K562 (cell line): Measurements from ENCODE around the gene DGKB.

ENCODE experiments used
- BCOR ChIP-seq: fragments of 450-650 bp; IDR thresholded peaks from 2 replicates; pipeline ENCODE4 v1.6.1; 2016
- CHD1 ChIP-seq: fragments of 200-600 bp; sonication (generic); IDR thresholded peaks from one replicate; pipeline ENCODE4 v1.6.1; 2012; ENCODE audit warnings: mild to moderate bottlenecking, moderate library complexity, low read length, inconsistent platforms
- DPF2 ChIP-seq: fragments of 450-650 bp; IDR thresholded peaks from 2 replicates; pipeline ENCODE4 v1.6.1; 2016
- EP300 ChIP-seq: IDR thresholded peaks from 2 replicates; pipeline ENCODE4 v1.6.1; 2012; ENCODE audit warnings: low read length, improper control_type of control experiment
- IFI16 ChIP-seq: fragments of 250-450 bp; sonication (Bioruptor Pico); IDR thresholded peaks from 2 replicates; pipeline ENCODE4 v2.1.2; 2022; ENCODE audit warnings: mild to moderate bottlenecking, inconsistent platforms
- PHTF2 ChIP-seq: fragments of 250-450 bp; sonication (Bioruptor Pico); IDR thresholded peaks from 2 replicates; pipeline ENCODE4 v1.5.0; 2021; ENCODE audit warnings: mild to moderate bottlenecking
- YY1 ChIP-seq, 3 experiments: IDR thresholded peaks; 2 replicates each; pipeline ENCODE4 v1.6.1; 2011; ENCODE audit warnings: low read length in 2 of 3, mild to moderate bottlenecking in 2 of 3, moderate library complexity in 2 of 3, borderline replicate concordance in 1 of 3, control low read depth in 1 of 3, low read depth in 1 of 3; ENCODE audit not compliant: insufficient read depth in 3 of 3, insufficient replicate concordance in 2 of 3, control insufficient read depth in 1 of 3, insufficient read length in 1 of 3; ENCODE audit errors: extremely low read depth in 1 of 3
- ZZZ3 ChIP-seq: fragments of 450-650 bp; IDR thresholded peaks from 2 replicates; pipeline ENCODE4 v1.6.1; 2016; ENCODE audit warnings: antibody characterized with exemption, mild to moderate bottlenecking, moderate library complexity
- TF ChIP-seq, protein P1 (sequence below), 2 experiments: fragments of 450-650 bp; formaldehyde crosslinking in 1 of 2; IDR thresholded peaks; 2 replicates each; pipeline versions ENCODE4 v1.4.0 to v1.6.1; 2014 to 2020; ENCODE audit warnings: mild to moderate bottlenecking in 2 of 2, borderline replicate concordance in 1 of 2, low read depth in 1 of 2

- TF ChIP-seq PHTF2 (CRISPR knock-in tag) (no peak), CHD1 (no peak), YY1 (IDR thresholded peaks at IDR 0.05; ENCODE audit: borderline replicate concordance in 1 of 3, control insufficient read depth in 1 of 3, extremely low read depth in 1 of 3, insufficient read depth in 3 of 3, insufficient read length in 1 of 3, insufficient replicate concordance in 2 of 3, low read depth in 1 of 3, low read length in 2 of 3) (no peak), ZZZ3 (no peak), EP300 (no peak), BCOR (no peak), DPF2 (no peak), IFI16 (CRISPR knock-in tag) (no peak)
- TF ChIP-seq, protein P1, sequence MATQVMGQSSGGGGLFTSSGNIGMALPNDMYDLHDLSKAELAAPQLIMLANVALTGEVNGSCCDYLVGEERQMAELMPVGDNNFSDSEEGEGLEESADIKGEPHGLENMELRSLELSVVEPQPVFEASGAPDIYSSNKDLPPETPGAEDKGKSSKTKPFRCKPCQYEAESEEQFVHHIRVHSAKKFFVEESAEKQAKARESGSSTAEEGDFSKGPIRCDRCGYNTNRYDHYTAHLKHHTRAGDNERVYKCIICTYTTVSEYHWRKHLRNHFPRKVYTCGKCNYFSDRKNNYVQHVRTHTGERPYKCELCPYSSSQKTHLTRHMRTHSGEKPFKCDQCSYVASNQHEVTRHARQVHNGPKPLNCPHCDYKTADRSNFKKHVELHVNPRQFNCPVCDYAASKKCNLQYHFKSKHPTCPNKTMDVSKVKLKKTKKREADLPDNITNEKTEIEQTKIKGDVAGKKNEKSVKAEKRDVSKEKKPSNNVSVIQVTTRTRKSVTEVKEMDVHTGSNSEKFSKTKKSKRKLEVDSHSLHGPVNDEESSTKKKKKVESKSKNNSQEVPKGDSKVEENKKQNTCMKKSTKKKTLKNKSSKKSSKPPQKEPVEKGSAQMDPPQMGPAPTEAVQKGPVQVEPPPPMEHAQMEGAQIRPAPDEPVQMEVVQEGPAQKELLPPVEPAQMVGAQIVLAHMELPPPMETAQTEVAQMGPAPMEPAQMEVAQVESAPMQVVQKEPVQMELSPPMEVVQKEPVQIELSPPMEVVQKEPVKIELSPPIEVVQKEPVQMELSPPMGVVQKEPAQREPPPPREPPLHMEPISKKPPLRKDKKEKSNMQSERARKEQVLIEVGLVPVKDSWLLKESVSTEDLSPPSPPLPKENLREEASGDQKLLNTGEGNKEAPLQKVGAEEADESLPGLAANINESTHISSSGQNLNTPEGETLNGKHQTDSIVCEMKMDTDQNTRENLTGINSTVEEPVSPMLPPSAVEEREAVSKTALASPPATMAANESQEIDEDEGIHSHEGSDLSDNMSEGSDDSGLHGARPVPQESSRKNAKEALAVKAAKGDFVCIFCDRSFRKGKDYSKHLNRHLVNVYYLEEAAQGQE (IDR thresholded peaks at IDR 0.05; ENCODE audit: borderline replicate concordance): no peak
- TF ChIP-seq, protein P1 (CRISPR knock-in tag; IDR thresholded peaks at IDR 0.05; ENCODE audit: low read depth): no peak
Measured at GRCh38 chr7:14425559-14425958, 477.0 kb downstream of the DGKB start.
